ENCODE data around the gene RTL1.

DNA sequence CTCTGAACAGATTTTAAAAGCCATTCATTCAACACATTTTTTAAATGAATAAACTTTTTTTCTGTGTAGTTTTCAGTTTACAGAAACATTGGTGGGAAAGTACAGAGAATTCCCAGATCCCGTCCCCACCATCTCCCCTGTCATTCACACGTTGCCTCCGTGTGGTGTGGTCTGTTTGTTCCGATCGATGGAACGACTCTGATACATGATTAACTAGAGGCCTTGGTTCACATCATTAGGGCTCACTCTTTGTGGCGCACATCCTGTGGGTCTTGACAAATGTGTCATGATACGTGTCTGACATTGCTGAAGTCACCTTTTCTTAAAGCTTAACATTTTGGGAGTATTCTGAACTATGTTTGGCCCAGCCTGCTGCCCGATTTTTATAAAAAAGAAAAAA, 59.1 kb downstream of the RTL1 start:
- TF ChIP-seq, protein P1, sequence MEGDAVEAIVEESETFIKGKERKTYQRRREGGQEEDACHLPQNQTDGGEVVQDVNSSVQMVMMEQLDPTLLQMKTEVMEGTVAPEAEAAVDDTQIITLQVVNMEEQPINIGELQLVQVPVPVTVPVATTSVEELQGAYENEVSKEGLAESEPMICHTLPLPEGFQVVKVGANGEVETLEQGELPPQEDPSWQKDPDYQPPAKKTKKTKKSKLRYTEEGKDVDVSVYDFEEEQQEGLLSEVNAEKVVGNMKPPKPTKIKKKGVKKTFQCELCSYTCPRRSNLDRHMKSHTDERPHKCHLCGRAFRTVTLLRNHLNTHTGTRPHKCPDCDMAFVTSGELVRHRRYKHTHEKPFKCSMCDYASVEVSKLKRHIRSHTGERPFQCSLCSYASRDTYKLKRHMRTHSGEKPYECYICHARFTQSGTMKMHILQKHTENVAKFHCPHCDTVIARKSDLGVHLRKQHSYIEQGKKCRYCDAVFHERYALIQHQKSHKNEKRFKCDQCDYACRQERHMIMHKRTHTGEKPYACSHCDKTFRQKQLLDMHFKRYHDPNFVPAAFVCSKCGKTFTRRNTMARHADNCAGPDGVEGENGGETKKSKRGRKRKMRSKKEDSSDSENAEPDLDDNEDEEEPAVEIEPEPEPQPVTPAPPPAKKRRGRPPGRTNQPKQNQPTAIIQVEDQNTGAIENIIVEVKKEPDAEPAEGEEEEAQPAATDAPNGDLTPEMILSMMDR (IDR thresholded peaks at IDR 0.05; ENCODE audit: low read depth, low read length, poor library complexity, severe bottlenecking): no peak
- no peak for TF ChIP-seq EZH2phosphoT487 (IDR thresholded peaks at IDR 0.05; ENCODE audit: borderline replicate concordance, low read length)

All from DOHH2 (cell line).